H1 (cell line): ENCODE results near the gene S100A10. TPM values are rescaled to one million over a fixed set of nuclear protein-coding genes. Genes with fewer than 3 reads are reported as not detected.

Source experiments
- CTCF ChIA-PET: fragments of 300-600 bp; sonication (Branson Sonifier 250); formaldehyde crosslinking; loops from one replicate; lab custom pipeline; 2021; ENCODE audit not compliant: partially characterized antibody; lab: Charles Lee
- POLR2A ChIA-PET: fragments of 300-600 bp; sonication (Branson Sonifier 250); formaldehyde crosslinking; loops from one replicate; lab custom pipeline; 2021; ENCODE audit warnings: inconsistent platforms; ENCODE audit not compliant: partially characterized antibody; lab: Charles Lee
- DNase-seq, 2 experiments: peaks; one replicate each; pipeline versions ENCODE4 v3.0.0 to v3.0.0-alpha.2; 2010 to 2022; ENCODE audit warnings: low spot score in 2 of 2, low read depth in 1 of 2, mixed read lengths in 1 of 2
- FAIRE-seq: peaks from 2 replicates; lab custom pipeline; 2011; peaks lifted over from hg19 to GRCh38; lab: Jason Lieb, UNC
- H2AFZ ChIP-seq: 2 replicates; pipeline ENCODE4 v1.8.1; 2012; ENCODE audit warnings: low read length, inconsistent platforms
- H2AK5ac ChIP-seq: 2 replicates; pipeline ENCODE4 v1.6.1; 2013; ENCODE audit warnings: low read depth, low read length
- H2BK120ac ChIP-seq: replicated peaks from 2 replicates; pipeline ENCODE3; 2013; ENCODE audit warnings: low read depth, low read length, inconsistent platforms
- H2BK12ac ChIP-seq: 2 replicates; pipeline ENCODE4 v1.6.1; 2013; ENCODE audit warnings: low read depth, low read length
- H2BK15ac ChIP-seq: 2 replicates; pipeline ENCODE4 v1.6.1; 2013; ENCODE audit warnings: low read length
- H2BK20ac ChIP-seq: 2 replicates; pipeline ENCODE4 v1.6.1; 2013; ENCODE audit warnings: low read length
- H2BK5ac ChIP-seq: 2 replicates; pipeline ENCODE4 v1.6.1; 2013; ENCODE audit warnings: low read depth, low read length
- H3K14ac ChIP-seq: 2 replicates; pipeline ENCODE4 v1.6.1; 2013; ENCODE audit warnings: inconsistent platforms; ENCODE audit not compliant: insufficient read length
- H3K18ac ChIP-seq: 2 replicates; pipeline ENCODE4 v1.6.1; 2013; ENCODE audit warnings: low read length; ENCODE audit errors: extremely low read depth
- H3K23ac ChIP-seq: 2 replicates; pipeline ENCODE4 v1.6.1; 2013; ENCODE audit warnings: inconsistent platforms; ENCODE audit not compliant: insufficient read length
- H3K23me2 ChIP-seq: 2 replicates; pipeline ENCODE4 v1.6.1; 2013; ENCODE audit warnings: low read depth, low read length
- H3K27ac ChIP-seq: 2 replicates; pipeline ENCODE4 v1.6.1; 2011; ENCODE audit warnings: low read depth, low read length, inconsistent platforms
- H3K27me3 ChIP-seq, 4 experiments: replicated peaks in 1 of 4; 1 replicate in 1 of 4; 2 replicates in 3 of 4; pipeline versions ENCODE4 v1.6.1 to v1.8.1; 2011 to 2013; ENCODE audit warnings: low read length in 3 of 4, mild to moderate bottlenecking in 3 of 4, inconsistent platforms in 2 of 4, mixed read lengths in 2 of 4, moderate library complexity in 1 of 4; ENCODE audit not compliant: control insufficient read depth in 3 of 4, insufficient read depth in 3 of 4; ENCODE audit errors: extremely low read depth in 1 of 4
- H3K36me3 ChIP-seq, 4 experiments: 2 replicates each; pipeline versions ENCODE4 v1.6.1 to v1.8.1; 2011 to 2013; ENCODE audit warnings: mild to moderate bottlenecking in 4 of 4, low read length in 3 of 4, moderate library complexity in 2 of 4, control low read depth in 1 of 4, inconsistent platforms in 1 of 4; ENCODE audit not compliant: insufficient read depth in 4 of 4, control insufficient read depth in 2 of 4
- H3K4ac ChIP-seq: replicated peaks from 2 replicates; pipeline ENCODE3; 2013; ENCODE audit warnings: low read length, low read depth, mixed read lengths, inconsistent platforms; ENCODE audit not compliant: insufficient read length
- H3K4me1 ChIP-seq, 4 experiments: replicated peaks in 1 of 4; 1 replicate in 1 of 4; 2 replicates in 3 of 4; pipeline versions ENCODE4 v1.6.1 to v1.8.1; 2011 to 2013; ENCODE audit warnings: low read length in 3 of 4, inconsistent platforms in 2 of 4, mixed read lengths in 1 of 4; ENCODE audit not compliant: insufficient read depth in 4 of 4, control insufficient read depth in 3 of 4
- H3K4me2 ChIP-seq, 2 experiments: 2 replicates each; pipeline versions ENCODE4 v1.6.1 to v1.8.1; 2011 to 2013; ENCODE audit warnings: low read depth in 2 of 2, low read length in 2 of 2, control low read depth in 1 of 2, inconsistent platforms in 1 of 2, mild to moderate bottlenecking in 1 of 2; ENCODE audit not compliant: insufficient read depth in 1 of 2
- H3K4me3 ChIP-seq, 4 experiments: fragments of 200-600, 300-600 bp in 1 of 4; sonication (generic), shearing (Covaris generic), sonication (Bioruptor Twin) in 1 of 4; 2 replicates each; pipeline versions ENCODE4 v1.5.1 to v1.8.1; 2011 to 2016; ENCODE audit warnings: low read length in 4 of 4, low read depth in 3 of 4, control low read depth in 2 of 4, inconsistent platforms in 2 of 4, mild to moderate bottlenecking in 2 of 4, mixed read lengths in 1 of 4, moderate library complexity in 1 of 4; ENCODE audit not compliant: insufficient read depth in 2 of 4; ENCODE audit errors: extremely low read depth in 1 of 4
- H3K56ac ChIP-seq: replicated peaks from 2 replicates; pipeline ENCODE3; 2013; ENCODE audit warnings: low read depth, mild to moderate bottlenecking, mixed read lengths, low read length, inconsistent platforms; ENCODE audit not compliant: insufficient read length
- H3K79me1 ChIP-seq: 2 replicates; pipeline ENCODE4 v1.6.1; 2013; ENCODE audit warnings: low read depth, low read length, control low read depth
- H3K79me2 ChIP-seq, 2 experiments: 2 replicates each; pipeline versions ENCODE4 v1.6.1 to v1.8.1; 2012 to 2013; ENCODE audit warnings: low read length in 2 of 2, mild to moderate bottlenecking in 2 of 2, inconsistent platforms in 1 of 2; ENCODE audit not compliant: insufficient read depth in 2 of 2, control insufficient read depth in 1 of 2
- H3K9ac ChIP-seq, 4 experiments: replicated peaks in 1 of 4; 1 replicate in 1 of 4; 2 replicates in 3 of 4; pipeline versions ENCODE4 v1.6.1 to v1.8.1; 2011 to 2013; ENCODE audit warnings: low read depth in 3 of 4, low read length in 3 of 4, control low read depth in 2 of 4, mild to moderate bottlenecking in 2 of 4, moderate library complexity in 2 of 4, inconsistent platforms in 1 of 4; ENCODE audit errors: extremely low read depth in 1 of 4
- H3K9me3 ChIP-seq, 2 experiments: 2 replicates each; pipeline versions ENCODE4 v1.6.1 to v1.8.1; 2012 to 2013; ENCODE audit warnings: mild to moderate bottlenecking in 2 of 2, moderate library complexity in 2 of 2, control low read depth in 1 of 2, inconsistent platforms in 1 of 2, low read depth in 1 of 2, low read length in 1 of 2, mixed read lengths in 1 of 2; ENCODE audit not compliant: insufficient read depth in 2 of 2
- H4K20me1 ChIP-seq, 2 experiments: replicated peaks in 1 of 2; 2 replicates each; pipeline versions ENCODE3 to v1.8.1; 2011 to 2013; ENCODE audit warnings: inconsistent platforms in 2 of 2, low read length in 2 of 2, mild to moderate bottlenecking in 1 of 2; ENCODE audit not compliant: insufficient read depth in 2 of 2, control insufficient read depth in 1 of 2
- H4K5ac ChIP-seq: 2 replicates; pipeline ENCODE4 v1.6.1; 2013; ENCODE audit warnings: low read length, low read depth, mixed read lengths, inconsistent platforms; ENCODE audit not compliant: insufficient read length
- H4K8ac ChIP-seq: 2 replicates; pipeline ENCODE4 v1.8.0; 2013; ENCODE audit warnings: mild to moderate bottlenecking, moderate library complexity, low read length, inconsistent platforms; ENCODE audit not compliant: insufficient read depth; ENCODE audit errors: extremely low read depth
- H4K91ac ChIP-seq: replicated peaks from 2 replicates; pipeline ENCODE3; 2013; ENCODE audit warnings: low read length, mixed read lengths, inconsistent platforms; ENCODE audit not compliant: insufficient read length
- BRCA1 ChIP-seq: IDR thresholded peaks from 2 replicates; pipeline ENCODE4 v1.6.1; 2012; ENCODE audit warnings: low read depth, low read length, improper control_type of control experiment
- EZH2 ChIP-seq: fragments of 200-600 bp; sonication (generic); IDR thresholded peaks from 2 replicates; pipeline ENCODE4 v1.7.1; 2012; ENCODE audit warnings: low read depth, mild to moderate bottlenecking, moderate library complexity, low read length, inconsistent platforms; ENCODE audit not compliant: severe bottlenecking
- POLR2AphosphoS5 ChIP-seq: IDR thresholded peaks from 2 replicates; pipeline ENCODE4 v1.6.1; 2011; ENCODE audit warnings: low read depth, low read length
- SUZ12 ChIP-seq: fragments of 200-600 bp; sonication (generic); IDR thresholded peaks from 2 replicates; pipeline ENCODE4 v1.6.1; 2012; ENCODE audit warnings: mild to moderate bottlenecking, inconsistent platforms, low read length, moderate library complexity, mixed read lengths
- TAF1 ChIP-seq: IDR thresholded peaks from 2 replicates; pipeline ENCODE4 v1.6.1; 2011; ENCODE audit warnings: mild to moderate bottlenecking, low read depth, low read length
- TAF7 ChIP-seq: optimal IDR thresholded peaks from 2 replicates; pipeline ENCODE3; 2011; ENCODE audit warnings: low read depth, mild to moderate bottlenecking, inconsistent platforms, low read length, moderate library complexity, borderline replicate concordance
- WGBS, 2 experiments: shearing (Covaris generic) in 1 of 2; methylation state at CpG; one replicate each; pipeline versions ENCODE4 v1.1.6 to v1.1.7; 2013 to 2015; ENCODE audit warnings: low lambda C conversion rate in 2 of 2, mixed read lengths in 2 of 2, inconsistent platforms in 1 of 2, low coverage in 1 of 2, missing lambda C conversion rate in 1 of 2; ENCODE audit not compliant: insufficient replicate concordance in 2 of 2, insufficient coverage in 1 of 2, insufficient read length in 1 of 2; ENCODE audit errors: extremely low coverage in 1 of 2, missing lambda C conversion rate in 1 of 2; 5-methylcytosine and 5-hydroxymethylcytosine counted together
- polyA plus RNA-seq, 7 experiments: library from polyadenylated mRNA; depleted of rRNA in 3 of 7; stranded (reverse) in 5 of 7; unstranded in 2 of 7; fragments of >200 nt in 5 of 7; fragments of 200-250 nt in 2 of 7; gene quantifications; 1 replicate in 5 of 7; 2 replicates in 1 of 7; 4 replicates in 1 of 7; pipeline versions ENCODE4 v1.2.1 to v1.2.3, GENCODE V29; 2011 to 2013; ENCODE audit warnings: missing spikeins in 2 of 7, mixed read lengths in 2 of 7
- total RNA-seq: library from RNA; stranded (reverse); fragmentation: NEBNext Ultra II Directional; extraction: Animal tissue kit (Norgen Biotek cat#: 25700); gene quantifications from 2 replicates; pipeline ENCODE4 v1.2.1, GENCODE V29; 2021

The S100A10 gene
- total and polyA plus RNA-seq, 2 of the 8 experiments (the other 6 are each of a cell fraction or from before 2014, with no cell fraction given) = 23.9 to 231 TPM

- DNase-seq = no peak
- 84% methylated on average over 1 of the region's 1 CpG; no CpG with 5 or more reads in 1 of the 2 experiments for WGBS, 2 experiments
- no peak overlapping the region for H3K9ac ChIP-seq
- H2AFZ ChIP-seq = no peak overlapping the region
- TF ChIP-seq TAF7 (no peak), BRCA1 (no peak), SUZ12 (no peak), TAF1 (no peak), EZH2 (no peak), POLR2AphosphoS5 (no peak)
- no peak overlapping the region for H3K56ac ChIP-seq
- no peaks in the 10 kb centered on the region for H3K79me2 ChIP-seq
- no peaks in the 10 kb centered on the region for H3K79me1 ChIP-seq
- no peak overlapping the region for H2BK20ac ChIP-seq
- POLR2A ChIA-PET = no interaction called here
- no peak overlapping the region for H2BK5ac ChIP-seq
- H3K27ac ChIP-seq = no peak overlapping the region
- FAIRE-seq = no peak
- H2AK5ac ChIP-seq = no peak overlapping the region
- H2BK15ac ChIP-seq = no peak overlapping the region
- no peak overlapping the region for H3K18ac ChIP-seq
- no peak overlapping the region for H3K23ac ChIP-seq
- no peak overlapping the region for H3K4me3 ChIP-seq
- no peaks in the 10 kb centered on the region; the same call in 1 of the 2 replicates for H3K23me2 ChIP-seq
- no peak overlapping the region for H2BK12ac ChIP-seq
- CTCF ChIA-PET = interaction anchor here (1.2 to 3.3 kb wide), 4 partner anchors 9 to 85 kb away, joined by 3 to 20 read pairs (median 5); no protein-coding TSS in a partner anchor
- H4K5ac ChIP-seq = no peak overlapping the region
- H4K8ac ChIP-seq = no peak overlapping the region
- H4K20me1 ChIP-seq = no peaks in the 10 kb centered on the region
- no peaks in the 10 kb centered on the region for H3K9me3 ChIP-seq
- H3K36me3 ChIP-seq = no peaks in the 10 kb centered on the region
- H3K4me1 ChIP-seq = peaks cover 0 to 3% (median 0%) of the 10 kb centered on the region in 4 experiments; a peak in 2 of 7 replicates
- H3K14ac ChIP-seq = no peak overlapping the region
- no peak overlapping the region for H3K4me2 ChIP-seq
- no peak overlapping the region for H3K4ac ChIP-seq
- no peak overlapping the region for H4K91ac ChIP-seq
- H2BK120ac ChIP-seq = no peak overlapping the region
- no peaks in the 10 kb centered on the region for H3K27me3 ChIP-seq
Observed at GRCh38 chr1:151943591-151943990, 50.1 kb downstream of the S100A10 start.
